NCI-H2196 treated with DMSO at 0.1 percent for 48 hours (cell line): ENCODE results near the gene LRRC56.
A peak's percentile ranks its signal among the peaks of the same experiment; 100 is the strongest.

Experiments
- DNase-seq: peaks from one replicate; lab custom pipeline; 2025; ENCODE audit not compliant: unreplicated experiment; lab: John Stamatoyannopoulos, UW

LRRC56 gene

GRCh38 chr11:537622-538430 lies 499 bp downstream of the LRRC56 start:
- no peak for DNase-seq

- DNase-seq = no peak
Measured at GRCh38 chr11:538431-539051, 1.2 kb downstream of the LRRC56 start.

- no peak for DNase-seq
Measured at GRCh38 chr11:539971-540481, 2.7 kb downstream of the LRRC56 start.

GRCh38 chr11:540583-541432 lies 3.5 kb downstream of the LRRC56 start:
- no peak for DNase-seq

- no peak for DNase-seq
Measured at GRCh38 chr11:541433-541885, 4.1 kb downstream of the LRRC56 start.

- DNase-seq = no peak
Measured at GRCh38 chr11:544817-545166, 7.5 kb downstream of the LRRC56 start.

- DNase-seq = no peak
Measured at GRCh38 chr11:545171-545570, 7.8 kb downstream of the LRRC56 start.

GRCh38 chr11:548700-549603 lies 11.6 kb downstream of the LRRC56 start:
- DNase-seq = no peak

GRCh38 chr11:550021-550745 lies 12.9 kb downstream of the LRRC56 start:
- no peak for DNase-seq

GRCh38 chr11:550746-551085 lies 13.4 kb downstream of the LRRC56 start:
- DNase-seq = no peak

GRCh38 chr11:551131-551530 lies 13.8 kb downstream of the LRRC56 start:
- DNase-seq = no peak

GRCh38 chr11:551596-551995 lies 14.3 kb downstream of the LRRC56 start:
- no peak for DNase-seq

- DNase-seq = no peak
Measured at GRCh38 chr11:553083-553987, 16.0 kb downstream of the LRRC56 start.

GRCh38 chr11:553988-554340 lies 16.6 kb downstream of the LRRC56 start:
- no peak for DNase-seq

GRCh38 chr11:554428-555226 lies 17.3 kb downstream of the LRRC56 start:
- peak; percentile 81 for DNase-seq

- no peak for DNase-seq
Measured at GRCh38 chr11:555227-555779, 18.0 kb downstream of the LRRC56 start.

- no peak for DNase-seq
Measured at GRCh38 chr11:555780-556661, 18.7 kb downstream of the LRRC56 start.
